ENCODE results near the gene NT5C1B. TPM values are rescaled to one million over a fixed set of nuclear protein-coding genes. Genes with fewer than 3 reads are reported as not detected.

Gene NT5C1B
- total RNA-seq, 1 donor from 2014 or later = not detected

DNA sequence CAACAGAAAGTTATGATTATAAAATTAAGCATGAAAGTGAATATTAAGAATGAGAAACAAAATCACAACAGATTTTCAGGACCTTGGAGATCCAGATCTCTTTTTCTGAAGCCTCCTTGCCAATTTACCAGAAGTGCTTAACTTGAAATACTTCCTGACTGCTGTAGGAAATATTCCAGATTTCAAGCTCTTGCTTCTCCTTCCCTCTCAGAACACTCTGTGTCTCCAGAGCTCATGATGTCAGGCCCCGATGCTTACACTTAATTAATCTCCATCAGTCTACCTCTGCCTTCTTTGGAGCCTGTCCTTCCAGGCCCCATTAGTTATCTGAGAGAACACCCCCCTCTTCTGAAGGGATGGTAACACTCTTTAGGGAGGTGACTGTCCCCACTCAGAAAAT lies 20.7 kb upstream of the NT5C1B start:
- H3K4me1 Mint-ChIP-seq = peaks cover 14% of the 10 kb centered on the region
- peaks cover 6% of the 10 kb centered on the region for H3K27me3 Mint-ChIP-seq (ENCODE audit: low read depth)
- H3K9me3 Mint-ChIP-seq = no peaks in the 10 kb centered on the region
- no peak overlapping the region for H3K27ac Mint-ChIP-seq
- TF ChIP-seq, protein P1, sequence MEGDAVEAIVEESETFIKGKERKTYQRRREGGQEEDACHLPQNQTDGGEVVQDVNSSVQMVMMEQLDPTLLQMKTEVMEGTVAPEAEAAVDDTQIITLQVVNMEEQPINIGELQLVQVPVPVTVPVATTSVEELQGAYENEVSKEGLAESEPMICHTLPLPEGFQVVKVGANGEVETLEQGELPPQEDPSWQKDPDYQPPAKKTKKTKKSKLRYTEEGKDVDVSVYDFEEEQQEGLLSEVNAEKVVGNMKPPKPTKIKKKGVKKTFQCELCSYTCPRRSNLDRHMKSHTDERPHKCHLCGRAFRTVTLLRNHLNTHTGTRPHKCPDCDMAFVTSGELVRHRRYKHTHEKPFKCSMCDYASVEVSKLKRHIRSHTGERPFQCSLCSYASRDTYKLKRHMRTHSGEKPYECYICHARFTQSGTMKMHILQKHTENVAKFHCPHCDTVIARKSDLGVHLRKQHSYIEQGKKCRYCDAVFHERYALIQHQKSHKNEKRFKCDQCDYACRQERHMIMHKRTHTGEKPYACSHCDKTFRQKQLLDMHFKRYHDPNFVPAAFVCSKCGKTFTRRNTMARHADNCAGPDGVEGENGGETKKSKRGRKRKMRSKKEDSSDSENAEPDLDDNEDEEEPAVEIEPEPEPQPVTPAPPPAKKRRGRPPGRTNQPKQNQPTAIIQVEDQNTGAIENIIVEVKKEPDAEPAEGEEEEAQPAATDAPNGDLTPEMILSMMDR (IDR thresholded peaks at IDR 0.05; ENCODE audit: unreplicated experiment) = no peak
- no peaks in the 10 kb centered on the region for H3K36me3 Mint-ChIP-seq
- no peak for DNase-seq (ENCODE audit: low spot score in 2 of 2, unreplicated experiment in 2 of 2)
- no peak overlapping the region for H3K4me3 Mint-ChIP-seq

DNA sequence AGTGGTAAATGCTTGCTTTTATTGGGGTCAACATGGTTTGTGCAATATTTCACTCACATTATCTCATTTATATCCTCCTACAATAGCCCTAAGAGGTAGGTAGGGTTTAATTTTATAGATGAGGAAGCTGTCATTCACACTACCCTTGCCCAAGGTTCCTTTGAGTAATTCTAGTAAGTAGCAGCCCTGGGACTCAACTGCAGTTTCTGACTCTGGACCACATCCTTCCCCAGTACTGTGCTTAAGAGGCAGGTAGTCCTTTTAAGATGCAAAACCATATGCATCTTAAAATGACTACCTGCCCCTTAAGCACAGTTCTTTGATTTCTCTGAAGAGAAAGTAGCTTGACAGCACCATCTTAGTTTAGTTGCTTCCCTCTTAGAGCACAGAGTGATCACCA lies 15.7 kb upstream of the NT5C1B start:
- Mint-ChIP-seq H3K27me3 (ENCODE audit: low read depth) (peaks cover 5% of the 10 kb centered on the region), H3K9me3 (no peaks in the 10 kb centered on the region), H3K4me3 (no peak overlapping the region), H3K36me3 (no peaks in the 10 kb centered on the region), H3K4me1 (peaks cover 14% of the 10 kb centered on the region), H3K27ac (no peak overlapping the region)
- no peak for DNase-seq (ENCODE audit: low spot score in 2 of 2, unreplicated experiment in 2 of 2)
- TF ChIP-seq, protein P1 (IDR thresholded peaks at IDR 0.05; ENCODE audit: unreplicated experiment) = no peak

DNA sequence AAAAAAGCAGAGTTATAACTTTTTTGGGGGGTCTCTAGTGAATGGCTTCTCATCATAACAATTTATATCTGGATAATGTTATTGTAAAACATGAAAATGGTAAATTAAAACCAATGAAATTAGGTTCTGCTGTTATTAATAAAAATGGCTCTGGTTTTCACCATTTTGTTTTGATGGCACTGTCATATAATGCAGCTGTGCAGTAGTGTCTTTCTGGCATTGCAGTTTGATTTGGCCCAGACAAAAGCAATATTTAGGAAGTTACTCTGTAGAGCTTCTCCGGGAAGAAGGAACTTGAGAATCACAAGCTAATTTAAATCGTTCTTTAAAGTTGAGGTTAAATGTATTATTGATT lies 15.1 kb upstream of the NT5C1B start:
- H3K4me1 Mint-ChIP-seq = peaks cover 14% of the 10 kb centered on the region
- peaks cover 5% of the 10 kb centered on the region for H3K27me3 Mint-ChIP-seq (ENCODE audit: low read depth)
- H3K27ac Mint-ChIP-seq = no peak overlapping the region
- H3K36me3 Mint-ChIP-seq = no peaks in the 10 kb centered on the region
- TF ChIP-seq, protein P1 (IDR thresholded peaks at IDR 0.05; ENCODE audit: unreplicated experiment) = no peak
- DNase-seq (ENCODE audit: low spot score in 2 of 2, unreplicated experiment in 2 of 2) = no peak
- H3K9me3 Mint-ChIP-seq = no peaks in the 10 kb centered on the region
- no peak overlapping the region for H3K4me3 Mint-ChIP-seq

DNA sequence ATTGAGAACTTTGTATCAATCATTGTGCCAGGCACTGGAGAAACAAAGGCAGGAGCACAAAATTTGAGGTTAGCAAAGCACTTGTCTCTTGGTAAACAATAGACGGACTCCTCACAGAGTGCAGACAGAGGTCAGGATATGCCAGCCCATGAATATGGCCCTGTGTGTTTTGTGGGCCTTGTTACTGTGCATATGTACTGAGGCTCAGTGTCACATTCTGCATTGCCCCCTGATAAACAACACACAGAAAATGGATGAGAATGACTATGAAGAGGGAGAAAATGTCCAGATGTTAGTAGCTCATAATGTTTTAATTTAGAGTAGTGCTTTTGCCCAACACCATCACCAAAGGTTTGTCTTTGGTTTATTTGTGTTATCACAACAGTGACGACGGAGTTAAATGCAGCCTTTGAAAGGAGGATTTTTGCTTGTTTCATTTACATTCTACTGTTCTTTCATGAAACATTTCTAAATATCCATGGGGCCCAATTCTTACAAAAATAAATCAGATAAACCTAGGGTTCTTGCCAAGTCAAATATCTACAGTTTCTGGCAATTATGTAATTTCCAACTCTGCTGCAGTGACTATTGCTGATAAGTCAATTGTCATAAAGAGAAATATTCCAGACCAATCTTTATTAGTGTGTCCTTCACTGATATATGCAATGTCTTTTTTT lies 14.6 kb upstream of the NT5C1B start:
- H3K27ac Mint-ChIP-seq = peak overlapping the region; percentile 35
- TF ChIP-seq, protein P1 (IDR thresholded peaks at IDR 0.05; ENCODE audit: unreplicated experiment) = no peak
- no peak for DNase-seq (ENCODE audit: low spot score in 2 of 2, unreplicated experiment in 2 of 2)
- H3K4me3 Mint-ChIP-seq = no peak overlapping the region
- peaks cover 5% of the 10 kb centered on the region for H3K27me3 Mint-ChIP-seq (ENCODE audit: low read depth)
- no peaks in the 10 kb centered on the region for H3K9me3 Mint-ChIP-seq
- no peaks in the 10 kb centered on the region for H3K36me3 Mint-ChIP-seq
- H3K4me1 Mint-ChIP-seq = peaks cover 14% of the 10 kb centered on the region

DNA sequence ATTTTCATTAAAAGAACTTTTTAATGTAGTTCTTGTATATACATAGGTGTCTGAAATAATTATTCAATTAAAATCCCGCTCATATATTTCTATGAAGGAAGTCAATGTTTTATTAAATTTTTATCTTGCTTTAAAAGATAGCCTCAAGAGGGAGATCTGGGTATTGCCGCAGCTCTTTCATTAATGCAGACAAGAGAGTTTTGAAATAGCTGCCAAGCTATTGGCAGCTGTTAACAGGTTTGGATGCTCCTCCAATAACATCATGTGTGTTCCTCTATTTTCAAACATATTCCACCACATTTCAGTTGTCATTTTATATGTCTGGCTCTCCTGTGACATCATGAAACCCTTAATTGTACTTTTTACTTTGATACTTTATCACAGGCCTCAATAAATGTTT lies 12.9 kb upstream of the NT5C1B start:
- TF ChIP-seq, protein P1 (IDR thresholded peaks at IDR 0.05; ENCODE audit: unreplicated experiment) = no peak
- Mint-ChIP-seq H3K4me1 (peaks cover 14% of the 10 kb centered on the region), H3K4me3 (no peak overlapping the region), H3K27me3 (ENCODE audit: low read depth) (peaks cover 5% of the 10 kb centered on the region), H3K9me3 (no peaks in the 10 kb centered on the region), H3K36me3 (no peaks in the 10 kb centered on the region), H3K27ac (no peak overlapping the region)
- DNase-seq (ENCODE audit: low spot score in 2 of 2, unreplicated experiment in 2 of 2) = no peak

DNA sequence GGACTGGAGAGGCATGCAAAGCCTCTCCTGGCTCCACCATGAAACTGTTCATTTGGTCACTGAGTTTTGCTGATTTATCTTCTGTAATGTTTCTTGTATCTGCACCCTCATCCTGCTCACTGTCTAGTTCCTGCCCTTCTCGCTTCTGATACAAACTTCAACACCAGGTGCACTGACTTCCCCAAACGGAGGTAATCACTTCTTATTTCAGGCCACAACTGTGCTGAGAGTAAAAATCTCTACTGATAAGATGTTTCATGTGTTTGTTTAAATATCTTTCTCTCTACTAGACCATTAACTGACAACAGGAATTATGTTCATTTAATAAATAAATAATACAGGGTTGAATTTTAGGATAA lies 10.9 kb upstream of the NT5C1B start:
- no peak overlapping the region for H3K27ac Mint-ChIP-seq
- no peaks in the 10 kb centered on the region for H3K36me3 Mint-ChIP-seq
- H3K27me3 Mint-ChIP-seq (ENCODE audit: low read depth) = no peaks in the 10 kb centered on the region
- H3K9me3 Mint-ChIP-seq = no peaks in the 10 kb centered on the region
- DNase-seq (ENCODE audit: low spot score in 2 of 2, unreplicated experiment in 2 of 2) = no peak
- peaks cover 10% of the 10 kb centered on the region for H3K4me1 Mint-ChIP-seq
- H3K4me3 Mint-ChIP-seq = no peak overlapping the region
- TF ChIP-seq, protein P1 (IDR thresholded peaks at IDR 0.05; ENCODE audit: unreplicated experiment) = no peak
